Measurements from ENCODE around the gene SNTG2.
"Not testable (repeated sequence)": the region's sequence is repeated elsewhere in the genome, so short reads cannot be mapped to it uniquely, and the experiment has no call there.

Gene SNTG2

DNA sequence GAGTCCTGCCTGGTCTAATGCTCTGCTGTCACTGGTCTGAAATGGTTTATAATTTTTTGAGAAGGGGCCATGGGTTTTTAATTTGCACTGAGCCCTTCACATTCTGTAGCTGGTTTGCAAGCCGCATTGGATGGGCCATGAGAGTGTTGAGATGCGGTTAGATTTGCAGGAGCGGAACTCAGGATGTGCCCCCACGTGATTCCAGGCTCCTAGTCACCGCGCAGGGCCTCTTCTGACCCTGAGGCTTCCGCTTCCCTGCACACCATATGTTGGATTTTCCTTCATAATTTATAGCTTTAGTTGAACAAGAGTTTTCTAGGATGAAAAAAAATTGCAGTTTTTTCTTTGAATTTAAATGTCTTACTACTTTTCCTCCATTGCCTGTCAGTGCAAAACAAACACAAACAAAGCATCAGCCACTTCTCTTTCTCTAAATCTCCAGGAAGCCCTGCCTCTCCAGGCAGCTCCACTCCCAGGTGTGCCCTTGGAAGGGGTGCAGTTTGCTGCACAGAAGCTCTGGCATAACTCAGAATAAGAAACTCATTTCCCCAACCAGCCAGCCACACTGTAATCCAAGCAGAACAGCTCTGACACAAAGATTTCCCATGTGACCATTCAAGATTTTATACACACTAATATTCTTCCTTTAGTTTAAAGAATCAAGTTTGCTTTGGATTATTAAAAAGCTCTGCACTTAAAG is 444.2 kb downstream of the SNTG2 start:
- DNase-seq, result no peak

DNA sequence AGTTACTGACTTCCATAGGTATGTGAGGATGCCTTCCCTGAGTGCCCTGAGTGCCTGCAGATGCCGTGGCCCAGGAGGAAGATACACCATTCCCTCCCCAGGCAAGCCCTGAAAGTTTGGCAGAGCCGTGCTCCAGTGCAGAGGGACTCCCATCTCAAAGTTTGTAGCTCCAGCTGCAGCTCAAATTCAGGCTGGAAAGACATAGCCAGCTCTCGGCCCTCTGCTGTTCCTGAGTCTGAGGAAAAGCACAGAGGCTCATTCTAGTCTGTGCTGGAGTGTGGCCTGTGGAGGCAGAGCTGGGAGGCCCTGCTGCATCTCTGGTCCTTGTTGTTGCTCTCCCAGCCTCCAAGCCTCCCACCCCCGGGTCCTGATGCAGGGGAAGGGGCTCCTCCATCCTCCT is 446.7 kb downstream of the SNTG2 start:
- no peak for DNase-seq

DNA sequence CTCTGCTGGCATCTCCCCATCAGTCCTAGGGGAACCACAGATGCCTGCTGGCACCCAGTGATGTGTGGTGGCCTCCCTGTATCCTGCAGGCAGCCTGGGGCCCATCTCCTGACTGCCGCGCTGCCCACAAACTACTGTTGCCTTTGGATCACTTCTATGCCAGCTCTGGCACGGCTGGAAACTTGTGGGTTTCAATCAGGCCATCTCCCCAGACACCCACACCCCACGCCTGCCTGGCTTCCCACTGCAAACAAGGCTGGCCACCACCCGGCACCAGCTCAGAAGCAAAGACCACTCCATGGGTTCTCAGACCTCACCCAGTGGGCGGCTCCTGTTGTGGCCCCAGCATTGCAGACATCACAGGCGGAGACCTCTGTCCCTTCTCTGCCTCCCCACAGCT is 447.5 kb downstream of the SNTG2 start:
- DNase-seq, result no peak

DNA sequence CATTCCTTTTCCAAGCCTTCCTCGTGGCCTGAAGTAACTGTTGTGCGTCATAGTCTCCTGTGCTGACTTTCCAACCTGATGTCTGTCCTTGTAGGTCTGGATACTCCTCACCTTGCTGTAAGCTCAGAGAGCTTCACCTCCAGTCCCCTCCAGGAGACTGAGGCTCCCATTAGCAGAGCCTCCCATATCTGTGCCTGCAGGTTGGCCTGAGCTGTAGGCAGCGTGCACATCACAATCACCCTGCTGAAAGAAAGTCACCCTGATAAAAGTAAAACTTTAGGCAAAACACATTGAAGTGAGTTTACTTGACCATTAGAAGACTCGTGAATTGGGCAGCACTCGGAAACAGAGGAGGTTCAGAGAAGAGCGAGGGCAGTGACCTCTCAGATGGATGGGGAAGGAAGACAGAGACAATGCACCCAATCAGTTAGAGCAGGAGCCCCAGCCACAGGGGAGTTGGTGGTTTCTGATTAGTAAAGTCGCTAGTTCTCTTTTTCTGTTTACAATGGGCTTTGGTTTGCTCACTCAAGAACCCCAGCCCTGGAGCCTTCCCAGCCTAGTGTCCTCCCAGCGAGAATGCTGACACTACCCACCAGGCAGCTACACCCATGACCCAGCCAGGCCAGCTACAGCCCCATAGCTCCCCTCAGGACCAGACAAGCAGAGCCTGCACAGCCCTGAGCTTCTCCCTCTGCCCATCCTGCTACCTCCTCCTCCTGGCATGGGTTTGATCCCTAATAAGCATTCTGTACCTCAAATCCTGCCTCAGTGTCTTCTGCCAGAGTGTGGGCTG is 450.5 kb downstream of the SNTG2 start:
- DNase-seq, result no peak

GRCh38 chr2:1402064-1402463 is 451.4 kb downstream of the SNTG2 start:
- no peak for DNase-seq

- DNase-seq, result no peak
Measured at GRCh38 chr2:1403565-1403964, 452.9 kb downstream of the SNTG2 start.

- DNase-seq, result no peak
Measured at GRCh38 chr2:1405124-1405523, 454.5 kb downstream of the SNTG2 start.

- DNase-seq, result no peak
Measured at GRCh38 chr2:1405967-1406366, 455.3 kb downstream of the SNTG2 start.

- DNase-seq, result no peak
Measured at GRCh38 chr2:1406434-1406833, 455.8 kb downstream of the SNTG2 start.

- no peak for DNase-seq
Measured at GRCh38 chr2:1407950-1408675, 457.5 kb downstream of the SNTG2 start.

GRCh38 chr2:1413156-1413710 is 462.6 kb downstream of the SNTG2 start, which contains the start of gene TPO:
Gene TPO (plus strand): TSS chr2:1413463. CDS start chr2:1414409, 946 bp downstream.
- DNase-seq, result no peak

DNA sequence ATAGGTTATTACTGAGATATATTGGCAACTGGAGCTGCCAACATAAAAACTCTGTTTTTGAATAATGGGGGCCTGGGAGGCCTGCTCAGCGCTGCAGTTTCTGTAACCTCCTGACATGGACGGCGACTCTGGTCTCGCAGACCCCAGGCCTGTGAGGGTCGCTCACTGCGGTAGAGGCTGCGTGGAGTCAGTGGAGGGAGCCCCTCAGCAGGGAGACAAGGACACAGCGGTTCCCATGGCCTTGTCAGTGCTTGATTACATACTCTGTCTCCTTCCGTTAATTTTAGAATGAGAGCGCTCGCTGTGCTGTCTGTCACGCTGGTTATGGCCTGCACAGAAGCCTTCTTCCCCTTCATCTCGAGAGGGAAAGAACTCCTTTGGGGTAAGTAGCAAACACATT is 463.5 kb downstream of the SNTG2 start:
- DNase-seq, result no peak

DNA sequence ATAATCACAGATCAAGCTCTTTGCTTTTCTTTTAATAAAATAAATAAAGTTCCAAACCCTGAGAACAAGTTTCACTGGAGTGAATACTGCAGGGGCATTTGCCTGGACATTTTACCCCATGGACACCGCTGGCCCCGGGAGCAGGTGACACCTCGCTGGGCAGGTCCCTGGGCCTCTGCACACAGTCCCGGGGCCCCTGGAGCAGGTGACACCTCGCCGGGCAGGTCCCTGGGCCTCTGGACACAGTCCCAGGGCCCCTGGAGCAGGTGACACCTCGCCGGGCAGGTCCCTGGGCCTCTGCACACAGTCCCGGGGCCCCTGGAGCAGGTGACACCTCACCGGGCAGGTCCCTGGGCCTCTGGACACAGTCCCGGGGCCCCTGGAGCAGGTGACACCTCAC is 464.3 kb downstream of the SNTG2 start:
- not testable (repeated sequence) for DNase-seq

DNA sequence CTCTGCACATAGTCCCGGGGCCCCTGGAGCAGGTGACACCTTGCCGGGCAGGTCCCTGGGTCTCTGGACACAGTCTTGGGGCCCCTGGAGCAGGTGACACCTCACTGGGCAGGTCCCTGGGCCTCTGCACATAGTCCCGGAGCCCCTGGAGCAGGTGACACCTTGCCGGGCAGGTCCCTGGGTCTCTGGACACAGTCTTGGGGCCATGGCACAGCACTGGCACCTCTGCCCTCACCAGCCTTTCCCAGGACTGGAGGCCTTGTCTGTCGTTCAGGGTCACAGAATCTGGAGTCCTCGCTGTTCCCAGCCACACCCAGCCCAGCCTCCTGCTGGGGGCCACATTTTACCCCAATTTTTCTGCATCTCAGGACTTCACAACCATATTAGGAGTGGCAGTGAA is 464.9 kb downstream of the SNTG2 start:
- DNase-seq, result no peak
